ENCODE data around the gene C1QTNF8.

- TF ChIP-seq CTCF (IDR thresholded peaks at IDR 0.05) (no peak), EZH2 (IDR thresholded peaks at IDR 0.05) (no peak)
These were observed 30.5 kb upstream of the C1QTNF8 start for GRCh38 chr16:1126586-1126985.

Data from neural progenitor cell (in vitro differentiated cells).